GM18907 (cell line): ENCODE measurements around the gene NUP58.
A peak's percentile ranks its signal among the peaks of the same experiment; 100 is the strongest.

Experiments
- ATAC-seq: cut with Tn5 transposase; IDR thresholded peaks from one replicate; pipeline ENCODE4 v1.9.1; 2021; ENCODE audit warnings: mild to moderate bottlenecking, moderate library complexity; ENCODE audit not compliant: unreplicated experiment

NUP58 gene

GRCh38 chr13:25301347-25302113, at the start of gene NUP58:
Gene NUP58, plus strand, starts transcription at chr13:25301625. Its CDS starts 149 bp downstream, at chr13:25301774.
- ATAC-seq = peak; percentile 98

GRCh38 chr13:25252225-25252624, 49.2 kb upstream of the NUP58 start:
- no peak for ATAC-seq

GRCh38 chr13:25252752-25253151, 48.7 kb upstream of the NUP58 start:
- no peak for ATAC-seq

GRCh38 chr13:25253702-25254101, 47.7 kb upstream of the NUP58 start:
- ATAC-seq = no peak

- ATAC-seq = no peak
Observed at GRCh38 chr13:25262261-25262660, 39.2 kb upstream of the NUP58 start.

GRCh38 chr13:25266706-25267105, 34.7 kb upstream of the NUP58 start:
- no peak for ATAC-seq

- no peak for ATAC-seq
Observed at GRCh38 chr13:25267715-25268114, 33.7 kb upstream of the NUP58 start.

- no peak for ATAC-seq
Observed at GRCh38 chr13:25268561-25268960, 32.9 kb upstream of the NUP58 start.

GRCh38 chr13:25276748-25277147, 24.7 kb upstream of the NUP58 start:
- no peak for ATAC-seq

GRCh38 chr13:25280396-25280795, 21.0 kb upstream of the NUP58 start:
- ATAC-seq = no peak

GRCh38 chr13:25281193-25281934, 20.1 kb upstream of the NUP58 start:
- ATAC-seq = peak; percentile 70

- peak; percentile 41 for ATAC-seq
Observed at GRCh38 chr13:25281935-25282332, 19.5 kb upstream of the NUP58 start.

GRCh38 chr13:25286308-25286968, 15.0 kb upstream of the NUP58 start:
- peak; percentile 41 for ATAC-seq

GRCh38 chr13:25286969-25287961, 14.2 kb upstream of the NUP58 start, which contains the start of gene MTMR6:
Gene MTMR6, minus strand, starts transcription at chr13:25287488. Its CDS starts 241 bp downstream, at chr13:25287247.
- peak; percentile 96 for ATAC-seq

- no peak for ATAC-seq
Observed at GRCh38 chr13:25288966-25289365, 12.5 kb upstream of the NUP58 start.

- no peak for ATAC-seq
Observed at GRCh38 chr13:25291691-25292090, 9.7 kb upstream of the NUP58 start.

- ATAC-seq = no peak
Observed at GRCh38 chr13:25292301-25292700, 9.1 kb upstream of the NUP58 start.

GRCh38 chr13:25295228-25295627, 6.2 kb upstream of the NUP58 start:
- ATAC-seq = no peak

- no peak for ATAC-seq
Observed at GRCh38 chr13:25295701-25296100, 5.7 kb upstream of the NUP58 start.

- peak; percentile 29 for ATAC-seq
Observed at GRCh38 chr13:25300861-25301346, 521 bp upstream of the NUP58 start.
